Fibroblast of lung (primary cell): ENCODE measurements around the gene EHMT1. TPM values are rescaled to one million over a fixed set of nuclear protein-coding genes. Genes with fewer than 3 reads are reported as not detected.

Experiments
- DNase-seq, 2 donors: peaks; one replicate each; pipeline versions ENCODE4 v3.0.0 to v3.0.0-alpha.2; 2010; ENCODE audit warnings: low read depth in 2 of 2
- H2AFZ ChIP-seq: 2 replicates; pipeline ENCODE4 v1.5.1; 2012; ENCODE audit warnings: low read length, control low read depth, inconsistent platforms
- H3K27ac ChIP-seq: 2 replicates; pipeline ENCODE4 v1.5.1; 2011; ENCODE audit warnings: low read length, control low read depth; ENCODE audit not compliant: insufficient read depth
- H3K27me3 ChIP-seq: 2 replicates; pipeline ENCODE4 v1.5.1; 2011; ENCODE audit warnings: mild to moderate bottlenecking, low read length; ENCODE audit not compliant: control insufficient read depth, insufficient read depth
- H3K36me3 ChIP-seq: 2 replicates; pipeline ENCODE4 v1.5.1; 2011; ENCODE audit warnings: low read length; ENCODE audit not compliant: control insufficient read depth, insufficient read depth
- H3K4me1 ChIP-seq: 2 replicates; pipeline ENCODE4 v1.5.1; 2011; ENCODE audit warnings: low read length; ENCODE audit not compliant: control insufficient read depth, insufficient read depth; ENCODE audit errors: extremely low read depth
- H3K4me2 ChIP-seq: 2 replicates; pipeline ENCODE4 v1.5.1; 2011; ENCODE audit warnings: low read length, control low read depth; ENCODE audit not compliant: insufficient read depth; ENCODE audit errors: extremely low read depth
- H3K4me3 ChIP-seq, 4 experiments: fragments of 200-600 bp in 1 of 4; sonication (generic) in 1 of 4; replicated peaks in 1 of 4; 2 replicates each; pipeline ENCODE4 v1.5.1; 2011 to 2016; ENCODE audit warnings: low read length in 4 of 4, low read depth in 3 of 4, mild to moderate bottlenecking in 3 of 4, control low read depth in 2 of 4, inconsistent platforms in 1 of 4, mixed read lengths in 1 of 4; ENCODE audit not compliant: insufficient read depth in 1 of 4; ENCODE audit errors: control extremely low read depth in 1 of 4
- H3K79me2 ChIP-seq: 2 replicates; pipeline ENCODE4 v1.5.1; 2012; ENCODE audit warnings: mild to moderate bottlenecking, low read length, inconsistent platforms; ENCODE audit not compliant: control insufficient read depth, insufficient read depth
- H3K9ac ChIP-seq: 2 replicates; pipeline ENCODE4 v1.5.1; 2011; ENCODE audit warnings: mild to moderate bottlenecking, low read length, control low read depth; ENCODE audit not compliant: insufficient read depth
- H3K9me3 ChIP-seq: 2 replicates; pipeline ENCODE4 v1.5.1; 2012; ENCODE audit warnings: low read depth, low read length; ENCODE audit not compliant: control insufficient read depth, insufficient read depth
- H4K20me1 ChIP-seq: 2 replicates; pipeline ENCODE4 v1.5.1; 2011; ENCODE audit warnings: low read length; ENCODE audit not compliant: control insufficient read depth, insufficient read depth; ENCODE audit errors: extremely low read depth
- CTCF ChIP-seq, 2 donors: IDR thresholded peaks in 1 of 2; conservative IDR thresholded peaks in 1 of 2; 1 replicate in 1 of 2; 2 replicates in 1 of 2; pipeline ENCODE4 v1.5.1; 2011 to 2012; ENCODE audit warnings: low read length in 2 of 2, control low read depth in 1 of 2, inconsistent platforms in 1 of 2, low read depth in 1 of 2, mild to moderate bottlenecking in 1 of 2
- EZH2 ChIP-seq: IDR thresholded peaks from 2 replicates; pipeline ENCODE4 v1.5.1; 2012; ENCODE audit warnings: low read length, control low read depth, mild to moderate bottlenecking; ENCODE audit errors: missing control alignments
- polyA plus RNA-seq, 2 donors: library from polyadenylated mRNA; depleted of rRNA in 1 of 2; stranded (reverse) in 1 of 2; unstranded in 1 of 2; fragments of >200 nt; gene quantifications; 2 replicates each; pipeline ENCODE4 v1.2.1, GENCODE V29; 2011 to 2012; ENCODE audit warnings: missing spikeins in 1 of 2
- total RNA-seq: library from RNA; depleted of rRNA; stranded (reverse); fragments of >200 nt; gene quantifications from 2 replicates; pipeline ENCODE4 v1.2.1, GENCODE V29; 2014

Gene EHMT1
- total and polyA plus RNA-seq, 2 donors (not counting 1 experiment from before 2014, with no cell fraction given) = 22.4 to 48.6 TPM

GRCh38 chr9:137743695-137744094, 124.9 kb downstream of the EHMT1 start:
- Histone ChIP-seq H3K4me2 (no peak overlapping the region), H3K36me3 (peaks cover 6% of the 10 kb centered on the region), H3K4me1 (no peaks in the 10 kb centered on the region)

GRCh38 chr9:137744632-137745183, 125.9 kb downstream of the EHMT1 start:
- no peaks in the 10 kb centered on the region for H3K79me2 ChIP-seq
- H3K4me3 ChIP-seq = no peak overlapping the region
- no peaks in the 10 kb centered on the region for H4K20me1 ChIP-seq
- H3K4me1 ChIP-seq = no peaks in the 10 kb centered on the region
- H3K27me3 ChIP-seq = no peaks in the 10 kb centered on the region
- no peak overlapping the region for H3K4me2 ChIP-seq
- DNase-seq = no peak
- H2AFZ ChIP-seq = no peak overlapping the region
- H3K36me3 ChIP-seq = peaks cover 6% of the 10 kb centered on the region
- TF ChIP-seq CTCF (conservative IDR thresholded peaks at IDR 0.05 in 1 of 2, IDR thresholded peaks at IDR 0.05 in 1 of 2; ENCODE audit: low read depth in 1 of 2, low read length in 2 of 2) = no peak
- no peak for TF ChIP-seq EZH2
- H3K27ac ChIP-seq = no peak overlapping the region
- no peak overlapping the region for H3K9ac ChIP-seq
- no peaks in the 10 kb centered on the region for H3K9me3 ChIP-seq

More at GRCh38 chr9:137743695-137744094, 124.9 kb downstream of the EHMT1 start:
- Histone ChIP-seq H3K27ac (no peak overlapping the region), H4K20me1 (no peaks in the 10 kb centered on the region), H2AFZ (no peak overlapping the region), H3K9me3 (no peaks in the 10 kb centered on the region), H3K27me3 (no peaks in the 10 kb centered on the region), H3K4me3 (no peak overlapping the region), H3K79me2 (no peaks in the 10 kb centered on the region), H3K9ac (no peak overlapping the region)
- TF ChIP-seq EZH2 (no peak), CTCF (conservative IDR thresholded peaks at IDR 0.05 in 1 of 2, IDR thresholded peaks at IDR 0.05 in 1 of 2; ENCODE audit: low read depth in 1 of 2, low read length in 2 of 2) (no peak)
- DNase-seq = no peak

GRCh38 chr9:137745541-137745991, 126.8 kb downstream of the EHMT1 start:
- no peaks in the 10 kb centered on the region for H3K27me3 ChIP-seq
- no peak overlapping the region for H3K9ac ChIP-seq
- H2AFZ ChIP-seq = no peak overlapping the region
- peaks cover 6% of the 10 kb centered on the region for H3K36me3 ChIP-seq
- no peaks in the 10 kb centered on the region for H3K79me2 ChIP-seq
- TF ChIP-seq CTCF (conservative IDR thresholded peaks at IDR 0.05 in 1 of 2, IDR thresholded peaks at IDR 0.05 in 1 of 2; ENCODE audit: low read depth in 1 of 2, low read length in 2 of 2) = no peak
- no peak for TF ChIP-seq EZH2
- H3K27ac ChIP-seq = no peak overlapping the region
- H3K4me2 ChIP-seq = no peak overlapping the region
- no peaks in the 10 kb centered on the region for H3K4me1 ChIP-seq
- peak in 1 of 2 donors; percentile 56 for DNase-seq
- no peaks in the 10 kb centered on the region for H3K9me3 ChIP-seq
- H4K20me1 ChIP-seq = no peaks in the 10 kb centered on the region
- no peak overlapping the region for H3K4me3 ChIP-seq
